ENCODE data around the gene CUL7. TPM values are rescaled to one million over a fixed set of nuclear protein-coding genes. Genes with fewer than 3 reads are reported as not detected.
"Not testable (repeated sequence)": the region's sequence is repeated elsewhere in the genome, so short reads cannot be mapped to it uniquely, and the experiment has no call there.

The CUL7 gene
- total RNA-seq, 2 experiments from 2014 or later: 14.1 to 14.9 TPM

DNA sequence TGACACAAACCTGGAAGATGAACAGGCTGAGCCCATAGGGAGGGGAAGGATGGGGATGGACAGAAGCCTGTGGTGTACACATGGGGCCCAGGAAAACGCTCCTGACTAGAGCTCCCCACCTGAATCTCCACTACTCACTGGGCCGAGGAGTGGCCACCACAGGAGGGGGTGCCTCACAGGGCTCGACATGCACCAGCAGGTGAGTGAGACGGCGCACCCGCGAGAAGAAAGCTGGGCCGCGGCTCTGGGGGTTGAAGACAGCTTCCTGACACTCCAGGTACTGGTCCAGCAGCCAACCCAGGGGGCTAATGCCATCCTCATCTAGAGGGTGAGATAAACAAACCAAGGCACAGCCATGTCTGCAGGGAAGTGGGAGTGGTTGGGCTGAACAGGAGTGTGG lies 10.3 kb downstream of the CUL7 start:
- Histone ChIP-seq H3K36me3 (ENCODE audit: insufficient read depth, low read length) (peaks cover 30% of the 10 kb centered on the region; the same call in 1 of the 2 replicates), H3K27ac (ENCODE audit: low read depth, low read length, poor library complexity, severe bottlenecking) (no peak overlapping the region), H3K9me3 (ENCODE audit: low read length) (no peaks in the 10 kb centered on the region), H4K20me1 (ENCODE audit: insufficient read depth, low read length) (no peaks in the 10 kb centered on the region), H3K9me2 (ENCODE audit: insufficient read depth, low read length) (no peaks in the 10 kb centered on the region), H3K4me1 (ENCODE audit: insufficient read depth, low read length, poor library complexity, severe bottlenecking) (no peaks in the 10 kb centered on the region), H3K79me2 (ENCODE audit: insufficient read depth, low read depth, low read length) (no peaks in the 10 kb centered on the region), H3K4me3 (ENCODE audit: low read depth, low read length, poor library complexity, severe bottlenecking) (no peak overlapping the region), H3K4me2 (ENCODE audit: low read length) (no peak overlapping the region), H2AFZ (ENCODE audit: low read length) (no peak overlapping the region)
- DNase-seq (ENCODE audit: low spot score): no peak
- POLR2A ChIA-PET: no interaction called here
- no TSS peak for BruUV-seq (replicated peaks)
- CTCF ChIA-PET (ENCODE audit: unreplicated experiment): no interaction called here
- intact Hi-C loops (cut with micrococcal nuclease; ENCODE audit: unreplicated experiment): no loop called here
- TF ChIP-seq, protein P1, sequence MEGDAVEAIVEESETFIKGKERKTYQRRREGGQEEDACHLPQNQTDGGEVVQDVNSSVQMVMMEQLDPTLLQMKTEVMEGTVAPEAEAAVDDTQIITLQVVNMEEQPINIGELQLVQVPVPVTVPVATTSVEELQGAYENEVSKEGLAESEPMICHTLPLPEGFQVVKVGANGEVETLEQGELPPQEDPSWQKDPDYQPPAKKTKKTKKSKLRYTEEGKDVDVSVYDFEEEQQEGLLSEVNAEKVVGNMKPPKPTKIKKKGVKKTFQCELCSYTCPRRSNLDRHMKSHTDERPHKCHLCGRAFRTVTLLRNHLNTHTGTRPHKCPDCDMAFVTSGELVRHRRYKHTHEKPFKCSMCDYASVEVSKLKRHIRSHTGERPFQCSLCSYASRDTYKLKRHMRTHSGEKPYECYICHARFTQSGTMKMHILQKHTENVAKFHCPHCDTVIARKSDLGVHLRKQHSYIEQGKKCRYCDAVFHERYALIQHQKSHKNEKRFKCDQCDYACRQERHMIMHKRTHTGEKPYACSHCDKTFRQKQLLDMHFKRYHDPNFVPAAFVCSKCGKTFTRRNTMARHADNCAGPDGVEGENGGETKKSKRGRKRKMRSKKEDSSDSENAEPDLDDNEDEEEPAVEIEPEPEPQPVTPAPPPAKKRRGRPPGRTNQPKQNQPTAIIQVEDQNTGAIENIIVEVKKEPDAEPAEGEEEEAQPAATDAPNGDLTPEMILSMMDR (conservative IDR thresholded peaks at IDR 0.05; ENCODE audit: low read length): no peak
- TF ChIP-seq EZH2phosphoT487 (IDR thresholded peaks at IDR 0.05; ENCODE audit: borderline replicate concordance, low read depth, low read length): no peak

DNA sequence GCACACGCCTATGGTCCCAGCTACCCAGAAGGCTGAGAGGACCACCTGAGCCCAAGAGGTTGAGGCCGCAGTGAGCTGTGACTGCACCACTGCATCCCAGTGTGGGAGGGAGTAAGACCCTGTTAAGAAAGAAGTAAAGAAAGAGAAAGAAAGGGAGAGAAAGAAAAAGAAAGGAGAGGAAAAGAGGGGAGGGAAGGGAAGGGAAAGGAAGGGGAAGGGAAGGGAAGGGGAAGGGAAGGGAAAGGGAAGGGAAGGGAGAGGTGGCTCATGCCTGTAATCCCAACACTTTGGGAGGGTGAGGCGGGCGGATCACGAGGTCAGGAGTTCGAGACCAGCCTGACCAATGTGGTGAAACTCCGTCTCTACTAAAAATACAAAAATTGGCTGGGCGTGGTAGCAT lies 12.2 kb downstream of the CUL7 start:
- H2AFZ ChIP-seq (ENCODE audit: low read length); H3K4me3 ChIP-seq (ENCODE audit: low read depth, low read length, poor library complexity, severe bottlenecking); BruUV-seq (replicated peaks); intact Hi-C loops (cut with micrococcal nuclease; ENCODE audit: unreplicated experiment); H3K9me3 ChIP-seq (ENCODE audit: low read length); H3K79me2 ChIP-seq (ENCODE audit: insufficient read depth, low read depth, low read length); H3K27ac ChIP-seq (ENCODE audit: low read depth, low read length, poor library complexity, severe bottlenecking); H3K9me2 ChIP-seq (ENCODE audit: insufficient read depth, low read length); H3K4me2 ChIP-seq (ENCODE audit: low read length); H4K20me1 ChIP-seq (ENCODE audit: insufficient read depth, low read length); DNase-seq (ENCODE audit: low spot score); H3K4me1 ChIP-seq (ENCODE audit: insufficient read depth, low read length, poor library complexity, severe bottlenecking): not testable (repeated sequence)
- ChIA-PET POLR2A (interaction anchor here (0.6 kb wide), 1 partner anchor 175 kb away, joined by 5 read pairs; no protein-coding TSS in a partner anchor), CTCF (ENCODE audit: unreplicated experiment) (interaction anchor here (1.3 kb wide), 1 partner anchor 27 kb away, joined by 3 read pairs; the partner anchor contains the start of genes KLHDC3 and MEA1)
- H3K36me3 ChIP-seq (ENCODE audit: insufficient read depth, low read length): peaks cover 39% of the 10 kb centered on the region; the same call in 1 of the 2 replicates

DNA sequence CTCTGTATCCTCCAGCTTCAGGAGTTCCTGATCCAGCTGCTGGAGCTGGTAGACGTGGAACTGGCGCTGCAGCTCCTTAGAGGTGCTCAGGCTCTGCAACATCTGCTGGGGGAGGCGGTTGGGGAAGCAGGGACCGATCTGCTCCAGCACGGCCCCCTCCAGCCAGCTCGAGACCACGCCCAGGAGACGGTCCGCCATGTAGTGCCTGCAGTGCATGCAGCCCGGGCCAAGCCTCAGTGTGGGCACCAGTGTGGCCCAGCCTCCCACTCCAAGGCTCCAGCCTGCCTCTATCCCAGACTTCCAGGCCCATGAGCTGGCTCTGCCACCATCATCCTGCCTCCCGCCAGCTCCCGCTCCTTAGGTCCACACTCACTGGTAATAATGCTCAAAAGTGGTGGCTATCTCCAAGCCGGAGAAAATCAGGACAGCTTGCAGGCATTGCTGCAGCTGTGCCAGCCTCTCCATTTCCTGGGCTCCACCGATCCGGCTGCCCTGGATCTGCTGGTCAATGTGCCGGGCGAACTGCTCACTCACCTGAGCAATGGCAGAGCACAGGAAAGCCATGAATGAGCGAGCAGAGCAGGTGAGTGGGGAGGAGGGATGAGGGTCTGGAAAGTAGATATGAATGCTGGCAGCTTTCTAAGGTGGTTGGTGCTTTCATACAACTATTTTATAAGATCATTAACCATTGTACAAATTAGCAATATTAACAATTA lies 13.0 kb downstream of the CUL7 start:
- Histone ChIP-seq H3K4me1 (ENCODE audit: insufficient read depth, low read length, poor library complexity, severe bottlenecking) (no peaks in the 10 kb centered on the region), H3K27ac (ENCODE audit: low read depth, low read length, poor library complexity, severe bottlenecking) (no peak overlapping the region), H3K9me3 (ENCODE audit: low read length) (no peaks in the 10 kb centered on the region), H3K4me3 (ENCODE audit: low read depth, low read length, poor library complexity, severe bottlenecking) (no peak overlapping the region), H3K4me2 (ENCODE audit: low read length) (no peak overlapping the region), H3K36me3 (ENCODE audit: insufficient read depth, low read length) (peaks cover 42% of the 10 kb centered on the region), H3K9me2 (ENCODE audit: insufficient read depth, low read length) (no peaks in the 10 kb centered on the region), H3K79me2 (ENCODE audit: insufficient read depth, low read depth, low read length) (no peaks in the 10 kb centered on the region), H4K20me1 (ENCODE audit: insufficient read depth, low read length) (no peaks in the 10 kb centered on the region), H2AFZ (ENCODE audit: low read length) (no peak overlapping the region)
- BruUV-seq (replicated peaks): no TSS peak
- POLR2A ChIA-PET: interaction anchor here (0.7 kb wide), 1 partner anchor 56 kb away, joined by 3 read pairs; the partner anchor contains the start of gene PPP2R5D
- DNase-seq (ENCODE audit: low spot score): no peak
- CTCF ChIA-PET (ENCODE audit: unreplicated experiment): interaction anchor here (1.3 kb wide), 1 partner anchor 27 kb away, joined by 3 read pairs; the partner anchor contains the start of genes KLHDC3 and MEA1
- intact Hi-C loops (cut with micrococcal nuclease; ENCODE audit: unreplicated experiment): no loop called here
- TF ChIP-seq, protein P1 (conservative IDR thresholded peaks at IDR 0.05; ENCODE audit: low read length): no peak
- no peak for TF ChIP-seq EZH2phosphoT487 (IDR thresholded peaks at IDR 0.05; ENCODE audit: borderline replicate concordance, low read depth, low read length)
